BJ (cell line): ENCODE measurements around the gene HAUS3. TPM values are rescaled to one million over a fixed set of nuclear protein-coding genes. Genes with fewer than 3 reads are reported as not detected.

Experiments
- CTCF ChIA-PET: fragments of 350-600 bp; formaldehyde crosslinking; extraction: SDS; loops from one replicate; lab custom pipeline; 2021; ENCODE audit warnings: antibody characterized with exemption, inconsistent platforms; lab: Yijun Ruan, JAX
- POLR2A ChIA-PET: fragments of 300-600 bp; sonication (Branson Sonifier 250); formaldehyde crosslinking; extraction: SDS; loops from one replicate; lab custom pipeline; 2021; ENCODE audit warnings: antibody characterized with exemption; lab: Charles Lee
- DNase-seq: peaks from one replicate; pipeline ENCODE4 v3.0.0-alpha.2; 2011; ENCODE audit warnings: low read depth
- H3K27me3 ChIP-seq: 2 replicates; pipeline ENCODE4 v1.6.0; 2011; ENCODE audit warnings: low read length; ENCODE audit not compliant: control insufficient read depth, insufficient read depth
- H3K36me3 ChIP-seq: 2 replicates; pipeline ENCODE4 v1.5.1; 2011; ENCODE audit warnings: low read length; ENCODE audit not compliant: control insufficient read depth, insufficient read depth
- H3K4me3 ChIP-seq: 2 replicates; pipeline ENCODE4 v1.5.1; 2011; ENCODE audit warnings: low read depth, mild to moderate bottlenecking, control low read depth, low read length
- polyA plus RNA-seq: library from polyadenylated mRNA; depleted of rRNA; stranded (reverse); fragments of >200 nt; gene quantifications from 2 replicates; pipeline ENCODE4 v1.2.3, GENCODE V29; 2011
- TF ChIP-seq, protein P1 (sequence below): IDR thresholded peaks from 2 replicates; pipeline ENCODE4 v1.5.1; 2011; ENCODE audit warnings: low read depth, mild to moderate bottlenecking, control low read depth, inconsistent platforms, low read length, moderate library complexity; ENCODE audit not compliant: insufficient read depth

Gene HAUS3
- polyA plus RNA-seq, 1 experiment = 1.9 TPM

DNA sequence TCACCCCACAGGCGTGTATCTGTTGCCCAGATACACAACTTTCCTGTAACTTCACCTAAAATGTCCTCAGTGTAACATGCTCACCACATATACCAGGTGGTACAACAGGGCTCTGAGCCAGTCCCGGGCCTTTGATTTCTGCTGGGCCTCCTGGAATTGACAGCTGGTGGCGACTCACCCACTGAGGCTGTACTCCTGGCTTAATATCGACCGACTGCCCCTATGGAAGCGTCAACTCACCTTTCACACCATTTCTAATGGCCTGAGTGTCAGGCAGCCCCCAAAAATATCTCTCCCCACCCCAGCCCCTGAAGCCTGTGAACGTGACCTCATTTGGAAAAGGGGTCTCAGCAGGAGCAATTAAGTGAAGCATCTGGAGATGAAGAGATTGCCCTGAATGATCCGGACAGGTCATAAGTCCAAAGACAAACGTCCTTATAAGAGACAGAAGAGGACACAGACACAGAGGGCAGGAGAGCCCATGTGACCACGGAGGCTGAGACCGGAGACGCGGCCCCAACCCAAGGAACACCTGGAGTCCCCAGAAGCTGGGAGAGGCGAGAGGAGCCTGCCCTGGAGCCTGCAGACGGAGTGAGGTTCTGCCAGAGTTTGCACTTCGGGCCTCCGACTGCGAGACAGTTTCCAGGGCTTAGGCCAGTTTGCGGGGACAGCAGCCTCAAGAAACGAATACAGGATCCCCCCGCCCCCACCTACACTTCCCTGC, 32.6 kb upstream of the HAUS3 start:
- no peak overlapping the region for H3K4me3 ChIP-seq
- ChIA-PET CTCF (interaction anchor here (0.7 kb wide), 1 partner anchor 79 kb away, joined by 3 read pairs; no protein-coding TSS in a partner anchor), POLR2A (no interaction called here)
- DNase-seq = no peak
- H3K27me3 ChIP-seq = no peaks in the 10 kb centered on the region
- no peaks in the 10 kb centered on the region for H3K36me3 ChIP-seq
- TF ChIP-seq, protein P1, sequence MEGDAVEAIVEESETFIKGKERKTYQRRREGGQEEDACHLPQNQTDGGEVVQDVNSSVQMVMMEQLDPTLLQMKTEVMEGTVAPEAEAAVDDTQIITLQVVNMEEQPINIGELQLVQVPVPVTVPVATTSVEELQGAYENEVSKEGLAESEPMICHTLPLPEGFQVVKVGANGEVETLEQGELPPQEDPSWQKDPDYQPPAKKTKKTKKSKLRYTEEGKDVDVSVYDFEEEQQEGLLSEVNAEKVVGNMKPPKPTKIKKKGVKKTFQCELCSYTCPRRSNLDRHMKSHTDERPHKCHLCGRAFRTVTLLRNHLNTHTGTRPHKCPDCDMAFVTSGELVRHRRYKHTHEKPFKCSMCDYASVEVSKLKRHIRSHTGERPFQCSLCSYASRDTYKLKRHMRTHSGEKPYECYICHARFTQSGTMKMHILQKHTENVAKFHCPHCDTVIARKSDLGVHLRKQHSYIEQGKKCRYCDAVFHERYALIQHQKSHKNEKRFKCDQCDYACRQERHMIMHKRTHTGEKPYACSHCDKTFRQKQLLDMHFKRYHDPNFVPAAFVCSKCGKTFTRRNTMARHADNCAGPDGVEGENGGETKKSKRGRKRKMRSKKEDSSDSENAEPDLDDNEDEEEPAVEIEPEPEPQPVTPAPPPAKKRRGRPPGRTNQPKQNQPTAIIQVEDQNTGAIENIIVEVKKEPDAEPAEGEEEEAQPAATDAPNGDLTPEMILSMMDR = no peak

- H3K36me3 ChIP-seq = no peaks in the 10 kb centered on the region
- no peak for DNase-seq
- H3K4me3 ChIP-seq = no peak overlapping the region
- no peaks in the 10 kb centered on the region for H3K27me3 ChIP-seq
- TF ChIP-seq, protein P1 = no peak
- POLR2A ChIA-PET = no interaction called here
- CTCF ChIA-PET = interaction anchor here (0.7 kb wide), 1 partner anchor 80 kb away, joined by 3 read pairs; no protein-coding TSS in a partner anchor
Measured at GRCh38 chr4:2273657-2274319, 31.9 kb upstream of the HAUS3 start.

DNA sequence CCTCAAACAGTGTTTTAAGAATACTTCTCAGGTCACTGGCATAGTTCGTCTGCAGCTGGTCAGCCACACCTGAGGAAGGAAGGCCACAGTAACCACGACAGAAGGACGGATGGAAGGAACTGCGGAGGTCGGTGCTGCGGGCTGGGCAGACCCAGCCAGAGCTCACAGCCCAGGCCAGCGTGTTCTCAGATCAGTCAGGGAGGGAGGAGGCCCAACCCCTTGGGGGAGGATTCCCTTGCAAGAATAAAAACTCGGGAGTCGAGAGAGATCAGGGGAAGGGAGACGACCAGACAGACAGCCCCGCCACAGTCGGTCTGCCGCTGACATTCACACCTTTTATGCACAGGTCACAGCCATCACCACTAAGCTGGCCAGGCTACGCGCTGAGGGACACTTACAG, 31.3 kb upstream of the HAUS3 start:
- TF ChIP-seq, protein P1 = no peak
- ChIA-PET CTCF (no interaction called here), POLR2A (no interaction called here)
- no peaks in the 10 kb centered on the region for H3K27me3 ChIP-seq
- no peak overlapping the region for H3K4me3 ChIP-seq
- H3K36me3 ChIP-seq = no peaks in the 10 kb centered on the region
- no peak for DNase-seq

DNA sequence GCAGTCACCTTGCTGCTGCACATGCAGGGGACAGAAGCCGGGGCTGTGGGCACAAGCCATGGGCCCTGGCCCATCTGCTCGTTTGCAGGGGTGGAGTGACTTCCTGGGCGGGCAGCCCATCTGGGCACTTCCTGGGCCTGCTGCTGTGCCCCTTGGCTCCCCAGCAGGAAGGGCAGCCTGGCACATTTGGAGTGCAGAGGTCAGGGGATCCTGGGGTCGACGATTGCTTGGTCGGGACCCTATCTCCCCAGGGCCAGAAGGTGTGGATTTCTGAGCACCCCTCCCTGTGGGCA, 30.9 kb upstream of the HAUS3 start:
- ChIA-PET POLR2A (no interaction called here), CTCF (no interaction called here)
- no peaks in the 10 kb centered on the region for H3K36me3 ChIP-seq
- no peak overlapping the region for H3K4me3 ChIP-seq
- TF ChIP-seq, protein P1 = no peak
- no peaks in the 10 kb centered on the region for H3K27me3 ChIP-seq
- no peak for DNase-seq

DNA sequence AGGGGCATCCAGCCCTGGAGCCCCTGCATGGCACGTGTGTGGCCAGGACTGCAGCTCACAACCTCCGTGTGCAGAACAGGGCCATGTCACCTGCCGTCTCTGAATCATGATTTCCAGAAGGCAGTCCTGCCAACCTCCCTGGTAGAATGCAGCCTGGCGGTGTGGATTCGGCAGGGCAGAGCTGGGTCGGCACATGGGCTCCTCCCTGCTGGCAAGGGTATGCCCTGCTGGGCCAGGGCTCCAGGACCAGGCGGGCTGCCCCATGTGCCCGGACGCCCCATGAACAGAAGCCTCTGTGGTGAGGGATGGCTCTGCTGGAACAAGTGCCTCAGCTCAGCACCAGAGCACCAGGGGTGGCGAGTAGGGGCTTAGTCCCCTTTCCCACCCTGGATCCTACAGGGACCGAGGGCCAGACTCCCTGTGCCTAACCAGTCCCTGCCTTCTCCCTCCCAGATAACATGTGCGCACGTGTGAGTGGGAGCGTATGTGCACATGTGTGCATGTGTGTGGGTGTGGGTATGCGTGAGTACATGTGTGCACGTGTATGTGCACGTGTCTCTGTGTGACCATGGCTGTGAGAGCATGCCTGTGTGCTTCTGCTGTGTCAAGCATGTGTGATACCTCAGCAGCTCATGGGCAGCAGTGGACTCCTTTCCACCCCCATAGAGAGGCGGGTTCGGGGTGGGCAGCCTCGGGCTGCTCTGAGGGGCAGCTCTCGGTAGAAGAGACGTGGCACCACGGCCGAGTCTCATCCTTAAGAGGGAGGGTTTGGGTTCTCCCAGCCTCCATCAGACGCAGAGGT, 30.3 kb upstream of the HAUS3 start:
- Histone ChIP-seq H3K27me3 (no peaks in the 10 kb centered on the region), H3K4me3 (no peak overlapping the region), H3K36me3 (no peaks in the 10 kb centered on the region)
- ChIA-PET CTCF (no interaction called here), POLR2A (no interaction called here)
- DNase-seq = no peak
- TF ChIP-seq, protein P1 = no peak
